ENCODE data around the gene PPP4R3C. TPM values are rescaled to one million over a fixed set of nuclear protein-coding genes. Genes with fewer than 3 reads are reported as not detected.
"Not testable (repeated sequence)": the region's sequence is repeated elsewhere in the genome, so short reads cannot be mapped to it uniquely, and the experiment has no call there.

PPP4R3C gene
- not detected for total RNA-seq

GRCh38 chrX:27463187-27463586 is at the start of gene PPP4R3C:
Gene PPP4R3C, minus strand, starts transcription at chrX:27463341. Its CDS starts 45 bp downstream, at chrX:27463296.
- intact Hi-C loops (cut with DNase I): no loop called here
- DNase-seq (ENCODE audit: low spot score) (no peak), ATAC-seq (no peak)

DNA sequence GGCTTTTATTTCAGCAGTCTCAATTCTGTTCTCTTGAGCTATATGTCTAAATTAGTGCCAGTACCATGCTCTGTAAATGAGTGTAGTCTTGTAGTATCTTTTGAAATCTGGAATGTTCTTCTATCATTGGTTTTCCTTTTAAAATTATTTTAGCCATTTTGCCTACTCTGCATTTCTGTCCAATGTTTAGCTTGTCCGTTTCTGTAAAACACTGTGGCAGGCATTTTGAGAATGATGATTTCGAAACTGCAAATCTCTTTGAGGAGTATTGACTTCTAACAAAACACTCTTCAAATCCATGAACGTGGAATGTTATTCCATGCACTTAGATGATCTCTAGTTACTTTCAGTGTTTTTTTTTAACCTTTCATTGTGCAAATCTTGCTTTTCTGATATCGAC is 28.3 kb upstream of the PPP4R3C start:
- intact Hi-C loops (cut with DNase I): no loop called here
- ATAC-seq (no peak), DNase-seq (ENCODE audit: low spot score) (no peak)

DNA sequence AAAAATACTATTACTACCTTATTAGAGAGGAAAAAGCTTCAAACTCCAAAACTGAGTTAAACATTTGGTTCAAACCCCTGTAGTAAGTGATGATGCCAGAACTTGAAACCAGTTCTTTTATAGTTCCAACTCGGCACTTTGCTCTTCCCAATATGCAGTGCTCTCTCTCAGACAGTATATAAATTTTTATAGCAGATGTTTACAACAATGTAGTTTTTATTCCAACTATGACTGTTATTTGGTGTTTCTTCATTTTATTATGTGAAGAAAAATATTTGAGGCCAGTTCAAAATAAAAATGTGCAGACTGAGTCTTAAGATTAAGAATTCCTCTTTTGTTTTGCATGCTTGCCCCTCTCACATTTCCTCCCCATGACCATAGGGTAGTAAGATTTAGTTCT is 2.9 kb upstream of the PPP4R3C start:
- no peak for ATAC-seq
- no peak for DNase-seq (ENCODE audit: low spot score)
- intact Hi-C loops (cut with DNase I): no loop called here

GRCh38 chrX:27465036-27465435 is 1.9 kb upstream of the PPP4R3C start:
- no peak for DNase-seq (ENCODE audit: low spot score)
- ATAC-seq: no peak
- intact Hi-C loops (cut with DNase I): no loop called here

DNA sequence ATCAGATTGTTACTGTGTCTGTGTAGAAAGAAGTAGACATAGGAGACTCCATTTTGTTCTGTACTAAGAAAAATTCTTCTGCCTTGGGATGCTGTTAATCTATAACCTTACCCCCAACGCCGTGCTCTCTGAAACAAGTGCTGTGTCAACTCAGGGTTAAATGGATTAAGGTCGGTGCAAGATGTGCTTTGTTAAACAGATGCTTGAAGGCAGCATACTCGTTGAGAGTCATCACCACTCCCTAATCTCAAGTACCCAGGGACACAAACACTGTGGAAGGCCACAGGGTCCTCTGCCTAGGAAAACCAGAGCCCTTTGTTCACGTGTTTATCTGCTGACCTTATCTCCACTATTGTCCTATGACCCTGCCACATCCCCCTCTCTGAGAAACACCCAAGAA is 4.0 kb downstream of the PPP4R3C start:
- intact Hi-C loops (cut with DNase I); ATAC-seq; DNase-seq (ENCODE audit: low spot score): not testable (repeated sequence)

DNA sequence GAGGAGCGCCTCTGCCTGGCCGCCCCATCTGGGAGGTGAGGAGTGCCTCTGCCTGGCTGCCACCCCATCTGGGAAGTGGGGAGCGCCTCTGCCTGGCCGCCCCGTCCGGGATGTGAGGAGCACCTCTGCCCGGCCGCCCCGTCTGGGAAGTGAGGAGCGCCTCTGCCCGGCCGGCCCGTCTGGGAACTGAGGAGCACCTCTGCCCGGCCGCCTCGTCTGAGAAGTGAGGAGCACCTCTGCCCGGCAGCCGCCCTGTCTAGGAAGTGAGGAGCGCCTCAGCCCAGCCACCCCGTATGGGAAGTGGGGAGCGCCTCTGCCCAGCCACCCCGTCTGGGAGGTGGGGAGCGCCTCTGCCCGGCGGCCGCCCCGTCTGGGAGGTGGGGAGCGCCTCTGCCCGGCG is 4.6 kb downstream of the PPP4R3C start:
- intact Hi-C loops (cut with DNase I); ATAC-seq; DNase-seq (ENCODE audit: low spot score): not testable (repeated sequence)

DNA sequence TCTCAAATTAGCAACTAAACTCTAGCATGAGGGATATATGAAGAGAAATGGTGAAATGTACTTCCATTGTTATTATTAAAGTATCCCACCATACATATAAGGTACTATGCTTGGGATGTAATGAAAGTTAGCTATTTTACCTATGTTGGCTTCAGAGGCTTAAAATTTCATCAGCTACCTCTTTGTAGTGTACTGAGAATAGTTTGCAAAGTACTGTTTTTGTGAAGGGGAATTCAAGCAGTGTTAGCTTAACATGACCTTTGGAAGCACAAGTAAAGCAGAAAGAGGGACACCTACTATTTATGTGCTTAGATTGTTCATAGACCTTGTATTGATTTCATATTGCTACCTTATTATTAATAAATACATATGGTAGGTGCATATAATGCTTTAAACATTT is 11.8 kb downstream of the PPP4R3C start:
- intact Hi-C loops (cut with DNase I): no loop called here
- no peak for ATAC-seq
- no peak for DNase-seq (ENCODE audit: low spot score)

- no peak for ATAC-seq
- no peak for DNase-seq (ENCODE audit: low spot score)
- intact Hi-C loops (cut with DNase I): no loop called here
These were observed 16.7 kb downstream of the PPP4R3C start for GRCh38 chrX:27446423-27446822.

GRCh38 chrX:27445438-27445837 is 17.7 kb downstream of the PPP4R3C start:
- ATAC-seq (no peak), DNase-seq (ENCODE audit: low spot score) (no peak)
- intact Hi-C loops (cut with DNase I): no loop called here

DNA sequence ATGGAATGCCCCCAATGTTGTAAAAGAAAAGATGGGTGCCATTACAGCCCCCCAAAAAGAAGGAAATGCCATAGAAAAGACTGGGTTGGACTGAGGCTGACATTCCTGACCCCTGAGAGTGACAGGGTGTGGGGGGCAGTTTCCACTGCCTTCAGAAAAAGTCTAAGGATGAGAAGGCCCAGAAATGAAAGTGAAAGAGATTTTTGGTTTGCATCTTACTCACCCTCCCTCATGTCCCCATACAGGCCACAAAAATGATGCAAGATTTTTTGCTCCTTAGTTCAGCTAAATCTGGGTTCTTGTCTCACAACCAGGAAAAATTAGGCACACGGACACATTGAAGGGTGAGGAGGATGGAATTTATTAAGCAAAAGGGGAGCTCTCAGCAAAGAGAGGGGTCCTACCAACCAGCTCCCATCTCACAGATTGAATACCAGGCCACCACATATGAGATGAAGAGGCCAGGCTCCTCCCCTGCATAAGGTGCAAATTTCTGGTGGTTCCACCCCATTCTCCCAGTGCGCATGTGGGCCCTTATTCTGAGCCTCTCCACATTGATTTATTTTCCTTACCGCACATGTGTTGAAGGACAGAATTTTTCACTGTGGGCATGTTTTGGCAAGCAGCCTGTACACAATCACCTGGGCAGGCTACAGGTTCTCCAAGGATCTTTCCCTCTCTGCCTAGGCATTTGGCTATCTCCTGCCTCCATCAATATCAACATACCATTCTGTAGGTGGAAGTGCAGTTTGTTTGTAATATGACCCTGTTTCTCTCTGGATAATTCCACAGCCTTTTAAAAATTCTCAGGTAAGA is 18.8 kb downstream of the PPP4R3C start:
- no peak for DNase-seq (ENCODE audit: low spot score)
- intact Hi-C loops (cut with DNase I): no loop called here
- ATAC-seq: no peak

GRCh38 chrX:27442392-27442791 is 20.7 kb downstream of the PPP4R3C start:
- ATAC-seq; DNase-seq (ENCODE audit: low spot score); intact Hi-C loops (cut with DNase I): not testable (repeated sequence)

DNA sequence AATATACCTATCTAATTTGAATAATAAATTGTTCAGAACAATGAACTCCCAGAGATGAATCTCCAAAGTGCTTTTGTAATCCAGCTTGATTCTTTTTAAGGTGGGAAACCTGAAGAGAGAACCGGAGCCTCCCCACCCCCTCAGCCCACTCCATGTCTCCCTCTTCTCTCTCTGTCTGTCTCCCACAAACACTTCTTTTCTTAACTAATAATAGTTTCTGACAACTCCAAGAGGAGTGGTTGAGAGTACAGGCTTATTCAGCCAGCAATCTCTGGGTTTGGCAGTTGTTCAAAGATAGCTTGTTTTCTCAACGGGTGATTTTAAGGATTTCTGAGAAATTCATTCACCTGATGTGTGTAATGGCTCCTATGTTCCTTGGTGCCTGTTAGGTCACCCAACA is 23.4 kb downstream of the PPP4R3C start:
- DNase-seq (ENCODE audit: low spot score): no peak
- intact Hi-C loops (cut with DNase I): no loop called here
- ATAC-seq: no peak

- ATAC-seq: no peak
- intact Hi-C loops (cut with DNase I): no loop called here
- DNase-seq (ENCODE audit: low spot score): no peak
These were observed 24.2 kb downstream of the PPP4R3C start for GRCh38 chrX:27438937-27439336.

- intact Hi-C loops (cut with DNase I): no loop called here
- no peak for ATAC-seq
- no peak for DNase-seq (ENCODE audit: low spot score)
These were observed 28.1 kb downstream of the PPP4R3C start for GRCh38 chrX:27435031-27435430.

Other genes starting within 250 kb of the PPP4R3C start
- not detected for gene DCAF8L2, start 127.0 kb upstream of the PPP4R3C start, total RNA-seq